Osteocyte (in vitro differentiated cells): ENCODE measurements around the gene PTPRM. TPM values are rescaled to one million over a fixed set of nuclear protein-coding genes. Genes with fewer than 3 reads are reported as not detected.
A peak's percentile ranks its signal among the peaks of the same experiment; 100 is the strongest.

Experiments
- DNase-seq: peaks from one replicate; pipeline ENCODE4 v3.0.0; 2021; ENCODE audit warnings: mixed read lengths; ENCODE audit not compliant: unreplicated experiment; ENCODE audit errors: extremely low spot score
- H3K27ac Mint-ChIP-seq: one replicate; pipeline ENCODE4 v1.8.0; 2021; ENCODE audit warnings: mild to moderate bottlenecking, mixed read lengths; ENCODE audit not compliant: unreplicated experiment
- H3K27me3 Mint-ChIP-seq: one replicate; pipeline ENCODE4 v1.8.0; 2021; ENCODE audit warnings: mixed read lengths; ENCODE audit not compliant: unreplicated experiment
- H3K36me3 Mint-ChIP-seq: one replicate; pipeline ENCODE4 v1.8.0; 2021; ENCODE audit warnings: mixed read lengths; ENCODE audit not compliant: unreplicated experiment
- H3K4me1 Mint-ChIP-seq: one replicate; pipeline ENCODE4 v1.8.0; 2021; ENCODE audit warnings: mixed read lengths; ENCODE audit not compliant: unreplicated experiment
- H3K4me3 Mint-ChIP-seq: one replicate; pipeline ENCODE4 v1.8.0; 2021; ENCODE audit warnings: mild to moderate bottlenecking, moderate library complexity, mixed read lengths; ENCODE audit not compliant: unreplicated experiment
- H3K9me3 Mint-ChIP-seq: one replicate; pipeline ENCODE4 v1.8.0; 2021; ENCODE audit warnings: mixed read lengths; ENCODE audit not compliant: unreplicated experiment
- CTCF ChIP-seq: fragments of 200-600 bp; sonication (generic); IDR thresholded peaks from 2 replicates; pipeline ENCODE4 v1.5.0; 2021; ENCODE audit warnings: antibody characterized with exemption, mild to moderate bottlenecking, moderate library complexity
- total RNA-seq: library from RNA; stranded (reverse); gene quantifications from 2 replicates; pipeline ENCODE4 v1.2.1, GENCODE V29; 2021

Gene PTPRM
- total RNA-seq, 1 donor from 2014 or later = 105 TPM

GRCh38 chr18:8416212-8417019 is 849.3 kb downstream of the PTPRM start:
- no peak for DNase-seq
- Mint-ChIP-seq H3K4me3 (no peak overlapping the region), H3K36me3 (peaks cover 4% of the 10 kb centered on the region), H3K27ac (no peak overlapping the region), H3K4me1 (no peaks in the 10 kb centered on the region), H3K27me3 (no peaks in the 10 kb centered on the region), H3K9me3 (peaks cover 12% of the 10 kb centered on the region)
- TF ChIP-seq CTCF = no peak

- H3K27ac Mint-ChIP-seq = no peak overlapping the region
- no peak for TF ChIP-seq CTCF
- no peaks in the 10 kb centered on the region for H3K27me3 Mint-ChIP-seq
- no peak overlapping the region for H3K4me3 Mint-ChIP-seq
- H3K4me1 Mint-ChIP-seq = peaks cover 27% of the 10 kb centered on the region
- no peaks in the 10 kb centered on the region for H3K36me3 Mint-ChIP-seq
- H3K9me3 Mint-ChIP-seq = no peaks in the 10 kb centered on the region
- DNase-seq = no peak
Observed at GRCh38 chr18:8422391-8422790, 855.3 kb downstream of the PTPRM start.

GRCh38 chr18:8423051-8423557 is 856.0 kb downstream of the PTPRM start:
- Mint-ChIP-seq H3K4me3 (no peak overlapping the region), H3K4me1 (peaks cover 27% of the 10 kb centered on the region), H3K27ac (peak overlapping the region; percentile 71), H3K36me3 (no peaks in the 10 kb centered on the region), H3K27me3 (no peaks in the 10 kb centered on the region), H3K9me3 (no peaks in the 10 kb centered on the region)
- DNase-seq = no peak
- TF ChIP-seq CTCF = no peak

DNA sequence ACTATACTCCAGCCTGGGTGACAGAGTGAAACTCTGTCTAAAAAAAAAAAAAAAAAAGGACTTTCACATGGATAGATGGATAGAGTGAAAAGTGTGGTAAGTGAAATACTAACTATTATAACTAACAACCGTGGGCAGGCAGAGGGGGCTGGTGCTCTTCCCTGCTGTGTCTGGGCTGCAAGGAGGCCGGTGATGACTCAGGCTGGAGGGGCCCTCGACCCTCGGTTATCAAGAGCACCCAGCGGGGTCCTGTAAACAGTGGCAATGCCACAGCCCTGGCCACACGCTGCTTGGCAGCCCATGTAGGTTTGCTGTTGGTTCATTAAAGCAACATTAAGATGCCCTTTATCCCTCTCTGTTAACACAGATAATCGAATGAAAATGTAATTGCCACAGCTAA is 857.4 kb downstream of the PTPRM start:
- peaks cover 27% of the 10 kb centered on the region for H3K4me1 Mint-ChIP-seq
- H3K27ac Mint-ChIP-seq = no peak overlapping the region
- DNase-seq = no peak
- H3K9me3 Mint-ChIP-seq = no peaks in the 10 kb centered on the region
- no peak for TF ChIP-seq CTCF
- no peaks in the 10 kb centered on the region for H3K27me3 Mint-ChIP-seq
- no peaks in the 10 kb centered on the region for H3K36me3 Mint-ChIP-seq
- H3K4me3 Mint-ChIP-seq = no peak overlapping the region

DNA sequence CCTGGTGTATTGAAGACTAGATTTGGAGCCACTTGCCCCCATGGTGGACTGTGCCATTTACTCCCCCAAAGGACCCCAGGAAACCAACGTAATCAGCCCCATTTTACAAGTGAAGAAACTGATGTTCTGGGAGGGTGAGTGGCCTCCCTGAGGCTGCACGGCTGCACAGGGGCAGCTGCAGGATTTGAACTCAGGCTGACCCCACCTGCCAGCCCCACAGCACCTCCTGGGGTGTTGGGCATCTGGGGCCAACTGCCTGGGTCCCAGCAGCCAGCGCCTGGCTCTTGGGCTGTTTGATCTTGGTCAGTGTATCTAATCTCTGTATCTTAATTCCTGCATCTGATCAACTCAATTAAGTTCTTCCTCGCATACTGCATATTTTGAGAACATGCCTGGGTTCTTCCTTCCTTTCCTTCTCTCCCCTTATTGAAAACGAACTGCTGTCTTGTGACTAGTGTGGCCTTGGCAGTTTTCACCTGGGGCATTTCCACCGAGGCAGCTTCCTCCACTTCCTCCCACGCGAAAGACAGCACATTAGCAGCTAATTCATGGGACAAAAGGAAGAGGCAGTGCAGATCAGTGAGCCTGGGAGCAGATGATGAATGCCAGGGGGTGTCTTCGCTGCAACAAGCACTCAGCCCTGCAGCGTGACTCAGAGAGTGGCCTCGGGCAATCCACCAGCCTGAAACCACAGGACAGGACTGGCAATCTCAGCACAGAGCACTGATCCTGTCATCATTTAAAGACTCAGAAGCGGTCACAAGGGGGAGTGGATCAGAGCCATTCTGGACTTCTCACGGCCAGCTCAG is 858.0 kb downstream of the PTPRM start:
- Mint-ChIP-seq H3K4me1 (peaks cover 27% of the 10 kb centered on the region), H3K27me3 (no peaks in the 10 kb centered on the region), H3K36me3 (no peaks in the 10 kb centered on the region), H3K4me3 (no peak overlapping the region), H3K27ac (no peak overlapping the region), H3K9me3 (no peaks in the 10 kb centered on the region)
- no peak for TF ChIP-seq CTCF
- DNase-seq = peak; percentile 74
